ENCODE measurements around the gene ULK1.

The ULK1 gene

GRCh38 chr12:131894313-131894860 lies at the start of gene ULK1:
TSS of gene ULK1 (plus strand) at chr12:131894622. CDS start at chr12:131895002, 380 bp downstream.
- peak; percentile 96 for DNase-seq

GRCh38 chr12:131844656-131845055 lies 49.8 kb upstream of the ULK1 start:
- no peak for DNase-seq

GRCh38 chr12:131845121-131845520 lies 49.3 kb upstream of the ULK1 start:
- DNase-seq = no peak

- no peak for DNase-seq
Observed at GRCh38 chr12:131847456-131847855, 47.0 kb upstream of the ULK1 start.

GRCh38 chr12:131848753-131849152 lies 45.7 kb upstream of the ULK1 start:
- DNase-seq = no peak

- DNase-seq = no peak
Observed at GRCh38 chr12:131849700-131850553, 44.5 kb upstream of the ULK1 start.

GRCh38 chr12:131850856-131851559 lies 43.4 kb upstream of the ULK1 start:
- no peak for DNase-seq

- DNase-seq = no peak
Observed at GRCh38 chr12:131851741-131852550, 42.5 kb upstream of the ULK1 start.

- DNase-seq = no peak
Observed at GRCh38 chr12:131852551-131853299, 41.7 kb upstream of the ULK1 start.

GRCh38 chr12:131853832-131854797 lies 40.3 kb upstream of the ULK1 start:
- DNase-seq = peak; percentile 25

GRCh38 chr12:131854861-131855476 lies 39.5 kb upstream of the ULK1 start:
- DNase-seq = no peak

GRCh38 chr12:131855521-131856142 lies 38.8 kb upstream of the ULK1 start:
- peak; percentile 20 for DNase-seq

GRCh38 chr12:131856366-131857097 lies 37.9 kb upstream of the ULK1 start:
- DNase-seq = no peak

GRCh38 chr12:131857908-131858850 lies 36.2 kb upstream of the ULK1 start:
- DNase-seq = no peak

- DNase-seq = no peak
Observed at GRCh38 chr12:131860472-131861260, 33.8 kb upstream of the ULK1 start.

- DNase-seq = no peak
Observed at GRCh38 chr12:131861261-131862083, 33.0 kb upstream of the ULK1 start.

Measured in left hindlimb (tissue), 1 donor.